RCC 7860 (cell line): ENCODE results near the gene KLHL5.

Experiments
- DNase-seq: peaks from one replicate; pipeline ENCODE4 v3.0.0-alpha.2; 2015; ENCODE audit warnings: low spot score
- FAIRE-seq: peaks from 2 replicates; lab custom pipeline; 2012; peaks lifted over from hg19 to GRCh38; lab: Jason Lieb, UNC

The KLHL5 gene

DNA sequence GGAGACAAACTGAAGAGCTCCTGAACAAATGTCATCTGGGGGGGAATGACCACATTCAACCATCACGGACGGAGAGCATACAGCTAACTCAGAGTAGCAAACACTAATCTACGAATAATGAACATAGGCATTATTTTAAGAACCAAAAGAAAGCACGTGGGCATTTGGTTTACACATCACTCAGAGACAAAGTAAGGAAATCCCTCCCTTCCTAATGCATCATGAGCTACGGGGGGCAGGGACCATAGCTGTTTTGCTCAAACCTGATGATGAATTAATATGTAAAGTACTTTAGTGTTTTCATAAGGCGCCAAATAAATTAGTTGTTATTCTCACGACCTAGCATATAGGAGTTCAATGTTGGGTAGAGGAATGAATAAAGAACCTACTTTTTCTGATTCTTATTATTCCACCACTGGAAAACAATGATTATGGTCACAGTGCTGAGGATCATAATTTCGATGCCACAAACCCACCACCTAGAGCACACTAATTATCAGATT is 18.1 kb upstream of the KLHL5 start:
- FAIRE-seq (no peak), DNase-seq (no peak)

DNA sequence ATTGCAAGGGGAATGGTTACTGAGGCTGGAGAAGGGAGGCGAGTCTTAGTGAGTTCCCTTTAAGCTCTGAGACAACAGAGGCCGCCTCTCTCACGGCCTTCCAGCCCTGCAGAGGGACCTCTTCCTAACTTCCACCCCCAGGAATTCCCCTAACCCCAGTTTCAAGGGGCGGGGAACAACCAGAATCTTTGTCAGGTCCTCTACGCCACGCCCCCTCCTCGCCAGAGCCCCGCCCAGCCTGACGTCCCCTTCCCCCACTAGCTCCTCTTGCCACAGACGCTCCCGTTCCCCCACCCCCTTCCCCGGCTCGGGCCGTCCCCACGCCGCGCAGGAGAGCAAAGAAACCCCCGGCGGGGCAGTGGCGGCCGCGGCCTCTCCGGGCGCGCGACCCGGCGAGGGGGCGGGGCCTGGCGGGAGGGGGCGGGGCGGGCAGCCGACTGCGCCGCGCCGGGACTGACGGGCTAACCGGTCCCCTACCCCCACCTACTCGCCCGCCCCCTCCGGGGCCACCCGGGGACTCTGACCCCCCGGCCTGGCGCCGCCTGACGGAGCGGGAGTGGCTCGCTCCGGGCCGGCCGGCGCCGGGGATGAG is 17.6 kb upstream of the KLHL5 start:
- FAIRE-seq (no peak), DNase-seq (peak; percentile 82)

DNA sequence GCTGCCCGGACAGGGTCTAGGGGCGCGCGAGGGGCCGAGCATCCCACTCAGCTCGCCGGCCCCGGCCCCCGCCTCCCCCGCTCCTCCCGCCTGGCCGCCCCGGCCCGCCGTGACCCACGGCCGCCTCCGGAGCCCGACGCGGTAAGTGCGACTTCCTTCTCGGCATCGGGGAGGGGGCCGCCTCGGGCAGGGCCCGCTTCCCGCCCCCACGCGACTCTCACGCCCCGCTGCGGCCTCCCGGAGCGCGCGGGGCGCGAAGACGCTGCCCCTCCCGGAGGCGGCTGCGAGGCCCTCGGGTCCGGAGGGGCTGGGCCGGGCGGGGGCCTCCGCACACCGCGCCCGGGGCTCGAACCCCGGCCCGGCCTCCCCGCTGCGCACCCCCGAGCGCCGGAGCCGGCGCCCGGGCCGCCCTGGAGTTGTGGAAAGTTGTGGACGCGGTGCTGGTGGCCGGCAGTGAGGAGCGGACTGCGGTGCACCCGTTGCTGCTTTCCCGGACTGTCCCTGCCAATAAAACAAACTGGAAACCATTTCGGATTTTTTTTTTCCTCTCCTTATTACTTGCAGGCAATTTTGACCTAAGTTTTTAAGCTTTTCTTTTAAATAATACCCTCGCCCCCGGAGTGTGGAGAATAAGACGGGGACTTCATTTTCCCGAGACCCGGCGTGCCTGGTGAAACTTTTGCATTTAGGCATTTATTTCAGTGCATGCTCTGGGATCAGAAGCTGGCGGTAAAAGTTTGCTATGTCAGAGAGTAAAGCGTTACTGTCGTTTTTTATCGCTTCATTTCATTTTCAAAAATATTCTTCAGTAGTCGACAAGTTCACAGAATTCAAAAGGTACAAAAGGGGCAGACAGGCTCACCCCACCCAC is 16.8 kb upstream of the KLHL5 start:
- DNase-seq (peak; percentile 22), FAIRE-seq (no peak)

DNA sequence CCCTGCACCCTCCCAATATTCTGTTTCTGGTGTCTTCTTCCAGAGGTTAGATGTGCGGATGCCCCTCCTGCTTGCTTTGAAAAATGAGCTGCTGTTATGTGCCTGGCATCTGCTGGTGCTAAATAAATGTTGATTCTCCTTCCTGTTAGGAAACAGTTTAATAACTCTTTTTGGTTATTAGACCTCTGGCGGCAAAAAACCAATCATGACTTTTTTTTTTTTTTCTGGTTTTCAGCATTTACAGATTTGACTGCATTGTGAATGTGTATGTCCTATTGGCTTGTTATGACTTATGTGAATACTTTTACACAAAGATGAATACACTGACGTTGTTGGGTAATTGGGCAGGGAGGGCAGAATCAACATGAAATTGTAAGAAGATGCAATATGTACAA is 16.2 kb upstream of the KLHL5 start:
- FAIRE-seq (no peak), DNase-seq (no peak)

DNA sequence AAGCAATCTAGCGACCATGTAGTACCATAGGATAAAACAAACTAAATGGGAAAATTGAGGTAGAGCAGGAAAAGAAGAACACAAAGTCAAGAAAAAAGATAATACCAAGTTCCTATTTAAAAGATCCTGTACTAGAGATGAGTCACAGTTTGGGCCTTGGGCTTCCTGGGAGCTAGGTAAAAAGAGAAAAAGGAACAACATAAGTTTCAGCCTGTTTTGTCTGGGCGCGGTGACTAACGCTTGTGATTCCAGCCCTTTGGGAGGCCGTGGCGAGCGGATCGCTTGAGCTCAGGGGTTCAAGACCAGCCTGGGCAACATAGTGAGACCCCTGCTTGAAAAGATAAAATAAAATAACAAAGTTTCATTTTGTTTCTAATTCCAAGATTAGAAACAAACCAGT is 15.8 kb upstream of the KLHL5 start:
- FAIRE-seq = no peak
- DNase-seq = peak; percentile 37

DNA sequence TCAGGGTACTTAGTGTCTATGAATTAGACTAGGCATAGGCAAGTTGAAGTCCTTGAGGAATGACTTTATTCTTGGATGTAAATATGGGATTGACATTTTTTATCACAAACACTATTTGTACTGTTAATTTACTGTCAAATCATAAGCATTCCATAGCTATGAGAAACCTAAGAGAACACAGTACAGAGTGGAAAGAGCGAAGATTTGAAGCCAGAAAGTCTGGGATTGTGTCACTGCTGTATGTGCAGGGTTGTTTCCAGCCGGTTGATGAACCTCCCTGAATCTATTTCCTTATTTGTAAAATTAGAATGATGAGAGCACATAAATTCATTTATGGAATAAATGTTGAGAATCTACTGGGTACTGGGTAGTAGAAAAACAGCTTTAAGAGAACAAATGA is 14.4 kb upstream of the KLHL5 start:
- no peak for FAIRE-seq
- no peak for DNase-seq

DNA sequence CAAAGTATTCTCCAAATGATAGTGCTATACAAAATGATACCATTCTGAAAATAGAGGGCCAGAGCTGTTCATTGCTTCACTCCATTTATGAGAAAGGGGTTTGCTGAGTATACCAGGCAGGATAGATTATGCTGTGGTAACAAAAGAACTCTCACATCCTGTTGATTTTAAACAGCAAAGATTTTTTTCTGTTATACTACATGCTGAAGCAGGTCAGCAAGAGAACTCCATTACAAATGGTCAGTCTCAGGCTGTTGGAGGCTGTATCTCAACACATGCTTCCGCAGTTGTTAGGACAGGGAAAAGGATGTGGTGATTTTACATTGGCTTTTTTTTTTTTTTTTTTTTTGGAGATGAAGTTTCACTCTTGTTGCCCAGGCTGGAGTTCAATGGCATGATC is 13.7 kb upstream of the KLHL5 start:
- no peak for FAIRE-seq
- DNase-seq = no peak

DNA sequence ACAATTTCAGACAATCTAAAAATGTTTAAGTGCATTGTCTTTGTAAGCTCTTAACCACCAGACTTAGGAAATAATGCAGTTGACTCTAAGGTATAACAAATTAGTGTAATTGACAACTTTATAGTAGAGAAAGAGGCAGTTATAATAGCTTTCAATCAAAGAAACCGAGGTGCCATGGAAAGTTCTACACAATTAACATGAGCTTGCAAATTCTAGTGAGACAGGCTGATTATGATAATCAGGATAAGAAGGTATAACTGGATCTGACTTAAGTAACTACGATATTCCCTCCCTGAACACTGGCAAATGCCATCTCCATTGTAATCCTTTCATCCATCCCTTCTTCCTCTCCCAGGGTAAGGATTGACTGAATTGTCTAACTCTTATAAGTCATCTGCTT is 11.4 kb upstream of the KLHL5 start:
- no peak for DNase-seq
- no peak for FAIRE-seq

DNA sequence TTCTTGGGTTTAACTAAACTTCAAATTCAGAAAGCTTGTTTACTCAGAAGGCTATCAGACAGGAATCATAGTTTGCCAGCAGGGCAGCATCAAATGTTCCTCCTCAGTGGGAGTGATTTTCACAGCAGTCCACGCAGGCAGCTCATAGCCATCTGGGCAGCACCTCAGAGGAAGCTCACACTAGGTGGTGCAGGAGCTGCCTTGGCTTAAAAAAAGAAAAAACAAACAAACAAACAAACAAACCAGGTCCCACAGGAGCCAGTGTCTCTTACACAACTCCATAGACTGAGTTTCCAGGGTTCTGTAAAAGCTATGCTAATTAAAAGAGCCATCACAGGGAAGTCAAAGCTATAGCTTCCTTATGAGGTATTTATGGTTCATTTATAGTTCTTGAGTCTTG is 10.5 kb upstream of the KLHL5 start:
- no peak for FAIRE-seq
- no peak for DNase-seq

DNA sequence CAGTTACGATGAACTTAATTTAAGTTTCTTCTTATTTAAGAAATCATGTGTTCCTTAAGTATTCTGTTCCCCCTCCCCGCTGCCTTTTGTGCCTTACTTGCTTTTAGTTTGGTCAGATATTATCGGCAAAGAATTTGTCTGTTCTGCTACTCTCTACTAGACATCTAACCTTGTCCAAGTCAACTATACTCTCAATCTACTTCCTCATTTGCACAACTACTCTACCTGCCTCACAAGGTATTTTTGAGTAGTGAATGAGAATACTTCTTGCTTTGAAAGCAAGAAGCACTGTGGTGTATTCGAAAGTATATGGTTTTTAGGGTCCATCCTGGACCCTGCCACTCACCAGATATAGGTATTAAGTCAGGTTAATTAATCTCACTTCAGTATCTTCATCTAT is 8.0 kb upstream of the KLHL5 start:
- no peak for DNase-seq
- FAIRE-seq = no peak

DNA sequence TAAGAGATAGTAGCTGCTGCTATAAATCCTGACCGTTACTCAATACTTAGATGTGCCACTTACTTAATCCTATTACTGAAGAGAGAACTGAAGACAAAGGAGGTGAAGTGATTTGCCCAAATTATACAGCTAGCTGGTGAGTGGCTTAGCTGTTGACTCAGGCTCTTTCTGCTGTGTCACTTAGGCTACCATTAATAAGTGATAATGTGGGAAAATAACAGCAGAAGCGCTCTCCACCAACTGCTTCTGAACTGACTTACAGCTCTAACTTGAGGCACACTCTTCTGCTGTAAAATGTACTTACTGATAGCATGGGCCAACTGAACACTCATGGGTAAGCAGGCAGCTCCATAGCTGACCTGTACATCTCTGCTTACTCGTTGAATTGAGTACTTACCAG is 7.5 kb upstream of the KLHL5 start:
- no peak for DNase-seq
- no peak for FAIRE-seq

DNA sequence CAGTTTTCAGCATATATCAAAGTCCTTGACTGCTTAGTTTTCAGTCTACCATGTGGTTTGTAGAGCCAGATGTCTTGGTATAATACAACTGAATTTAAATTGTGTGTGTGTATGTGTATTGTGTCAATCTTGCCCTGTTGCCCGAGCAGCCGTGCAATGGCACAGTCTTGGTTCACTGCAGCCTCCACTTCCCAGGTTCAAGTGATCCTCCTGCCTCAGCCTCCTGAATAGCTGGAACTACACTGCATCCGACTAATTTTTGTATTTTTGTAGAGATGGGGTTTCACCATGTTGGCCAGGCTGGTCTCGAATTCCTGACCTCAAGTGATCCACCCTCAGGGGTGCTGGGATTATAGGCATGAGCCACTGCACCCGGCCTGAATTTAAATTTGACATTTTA is 6.0 kb upstream of the KLHL5 start:
- no peak for FAIRE-seq
- no peak for DNase-seq

DNA sequence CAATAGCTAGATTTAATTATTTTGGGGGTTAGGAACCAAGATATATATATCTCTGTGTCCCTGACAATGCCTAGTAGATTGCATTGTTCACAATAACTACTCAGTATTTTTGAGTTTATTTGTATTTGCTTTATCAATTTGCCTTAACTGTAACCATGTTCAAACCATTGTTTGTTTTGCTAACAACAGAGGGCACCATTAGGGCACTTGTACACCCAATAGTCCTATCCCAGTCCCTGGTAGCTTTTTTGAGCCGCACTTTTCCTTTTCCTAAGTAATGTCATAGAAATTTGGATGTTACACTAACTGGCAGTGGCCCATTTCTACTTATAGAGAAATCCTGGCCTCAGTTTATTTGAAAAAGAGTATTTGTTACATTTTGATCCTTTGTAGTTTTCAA is 575 bp upstream of the KLHL5 start:
- DNase-seq (no peak), FAIRE-seq (no peak)

DNA sequence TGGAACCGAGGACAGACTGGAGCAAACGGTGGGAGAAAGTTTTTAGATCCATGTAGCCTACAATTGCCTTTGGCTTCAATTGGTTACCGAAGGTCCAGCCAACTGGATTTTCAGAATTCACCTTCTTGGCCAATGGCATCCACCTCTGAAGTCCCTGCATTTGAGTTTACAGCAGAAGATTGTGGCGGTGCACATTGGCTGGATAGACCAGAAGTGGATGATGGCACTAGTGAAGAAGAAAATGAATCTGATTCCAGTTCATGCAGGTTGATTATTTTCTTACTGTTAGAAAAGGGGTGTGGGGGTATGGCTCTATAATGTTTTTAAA is 702 bp downstream of the KLHL5 start:
- DNase-seq = no peak
- no peak for FAIRE-seq

DNA sequence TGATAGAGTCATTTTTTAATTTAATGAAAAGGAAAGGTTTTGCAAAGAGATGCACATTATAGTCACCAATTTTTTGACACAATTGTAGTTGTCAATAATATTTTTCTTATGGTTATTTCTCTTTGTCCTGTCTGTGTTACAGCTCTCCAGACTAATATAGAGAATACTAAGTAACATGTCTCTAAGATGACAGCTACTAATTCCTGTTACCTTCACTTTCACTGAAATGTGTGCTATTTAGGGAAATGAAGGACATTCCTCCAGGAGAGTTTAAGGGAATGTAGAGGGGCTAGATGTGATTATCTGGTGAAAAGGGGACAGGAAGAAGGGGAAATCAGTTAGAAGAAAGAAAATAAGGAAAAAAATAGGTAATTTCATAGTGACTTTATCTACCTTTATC is 1.4 kb downstream of the KLHL5 start:
- FAIRE-seq = no peak
- no peak for DNase-seq

DNA sequence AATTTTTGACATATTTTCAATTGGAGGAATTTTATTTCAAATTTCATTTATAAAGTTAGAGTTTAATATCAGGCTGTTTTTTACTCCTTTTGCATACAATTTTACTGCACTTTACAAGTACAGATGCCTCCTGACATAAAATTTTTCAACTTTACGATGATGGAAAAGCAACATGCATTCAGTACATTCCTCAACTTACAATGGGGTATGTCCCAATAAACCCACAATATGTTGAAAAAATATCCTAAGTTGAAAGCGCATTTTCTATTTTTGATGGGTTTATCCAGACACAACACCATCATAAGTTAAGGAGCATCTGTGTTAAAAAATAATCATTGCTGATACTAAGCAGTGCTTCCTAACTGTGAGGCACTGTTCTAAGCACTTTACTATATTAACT is 4.3 kb downstream of the KLHL5 start:
- DNase-seq (no peak), FAIRE-seq (no peak)

DNA sequence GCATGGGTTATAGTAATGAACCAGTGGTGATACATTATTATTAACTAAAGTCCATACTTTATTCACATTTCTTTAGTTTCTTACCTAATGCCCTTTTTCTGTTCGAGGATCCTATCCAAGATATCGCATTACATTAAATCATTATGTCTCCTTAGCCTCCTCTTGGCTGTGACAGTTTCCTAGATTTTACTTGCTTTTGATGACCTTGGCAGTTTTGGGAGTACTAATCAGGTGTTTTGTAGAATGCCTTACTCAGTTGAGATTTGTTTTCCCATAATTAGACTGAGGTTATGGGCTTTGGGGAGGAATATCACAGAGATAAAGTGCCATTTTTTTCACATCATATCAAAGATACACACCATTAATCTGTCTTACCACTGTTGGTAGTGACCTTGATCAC is 5.0 kb downstream of the KLHL5 start:
- no peak for FAIRE-seq
- no peak for DNase-seq

DNA sequence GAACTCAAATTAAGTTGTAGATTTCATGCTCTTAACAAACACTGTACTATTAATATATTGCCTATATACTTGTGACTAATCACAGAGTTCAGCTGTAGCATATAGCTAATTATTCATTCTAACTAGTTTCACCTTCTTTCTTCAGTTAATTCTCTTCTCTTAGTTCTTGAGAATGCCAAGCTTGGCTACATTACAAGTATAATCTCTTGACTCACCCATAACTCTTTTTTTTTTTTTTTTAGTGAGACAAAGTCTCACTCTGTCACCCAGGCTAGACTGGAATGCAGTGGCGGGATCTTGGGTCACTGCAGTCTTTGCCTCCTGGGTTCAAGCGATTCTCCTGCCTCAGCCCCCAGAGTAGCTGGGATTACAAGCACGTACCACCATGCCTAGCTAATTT is 5.4 kb downstream of the KLHL5 start:
- DNase-seq (no peak), FAIRE-seq (no peak)

DNA sequence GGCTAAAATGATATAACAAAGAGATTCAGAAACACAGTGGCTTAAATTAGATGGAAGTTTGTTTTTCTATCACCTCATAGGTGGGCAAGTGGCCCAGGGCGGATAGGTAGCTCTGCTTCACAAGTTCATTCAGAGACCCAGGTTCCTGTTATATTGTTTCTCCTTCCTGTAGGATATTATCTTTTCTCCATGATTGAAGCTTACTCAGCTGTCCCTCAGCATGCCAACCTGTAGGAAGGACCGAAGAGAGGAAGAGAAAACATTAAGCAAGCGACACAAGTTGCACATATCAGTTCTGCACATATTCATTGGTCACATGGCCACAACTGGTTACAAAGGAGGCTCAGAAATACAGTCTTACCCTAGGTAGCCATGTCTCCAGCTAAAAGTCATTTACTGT is 6.9 kb downstream of the KLHL5 start:
- DNase-seq (no peak), FAIRE-seq (no peak)

DNA sequence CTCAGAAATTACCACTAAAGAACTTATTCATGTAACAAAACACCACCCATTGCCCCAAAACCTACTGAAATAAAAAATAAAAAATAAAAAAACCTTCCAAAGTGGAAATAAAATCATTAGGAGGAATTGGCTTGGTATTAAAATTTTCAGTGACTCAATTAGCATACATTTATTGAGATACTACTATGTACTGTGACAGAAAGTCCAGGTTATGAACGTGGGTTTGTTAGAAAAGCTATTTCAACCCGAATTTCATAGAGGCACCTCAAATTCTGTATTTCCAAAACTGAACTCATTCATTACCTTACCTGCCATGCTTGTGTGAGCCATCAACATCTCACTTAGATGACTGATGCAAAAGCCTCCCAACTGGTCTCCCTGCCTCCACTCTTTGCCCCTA is 16.8 kb downstream of the KLHL5 start:
- DNase-seq = no peak
- no peak for FAIRE-seq

DNA sequence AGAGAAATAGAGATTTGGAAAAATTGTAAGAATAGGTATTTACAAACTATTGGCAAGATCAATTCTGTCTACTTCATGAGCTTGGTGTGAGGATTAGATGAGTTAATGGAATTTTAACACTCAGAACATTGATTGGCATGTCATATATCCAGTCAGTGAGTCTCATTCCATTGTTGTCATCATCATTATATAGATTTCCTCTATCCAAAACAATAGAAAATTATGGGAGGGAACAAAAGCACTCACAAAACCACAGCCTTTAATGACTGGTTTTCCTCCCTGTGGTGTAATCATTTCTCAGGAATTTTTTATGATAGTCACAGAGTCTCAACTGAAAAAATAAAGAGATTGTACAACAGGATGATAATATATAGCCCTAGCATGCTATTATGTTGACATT is 21.1 kb downstream of the KLHL5 start:
- FAIRE-seq = peak; percentile 35

DNA sequence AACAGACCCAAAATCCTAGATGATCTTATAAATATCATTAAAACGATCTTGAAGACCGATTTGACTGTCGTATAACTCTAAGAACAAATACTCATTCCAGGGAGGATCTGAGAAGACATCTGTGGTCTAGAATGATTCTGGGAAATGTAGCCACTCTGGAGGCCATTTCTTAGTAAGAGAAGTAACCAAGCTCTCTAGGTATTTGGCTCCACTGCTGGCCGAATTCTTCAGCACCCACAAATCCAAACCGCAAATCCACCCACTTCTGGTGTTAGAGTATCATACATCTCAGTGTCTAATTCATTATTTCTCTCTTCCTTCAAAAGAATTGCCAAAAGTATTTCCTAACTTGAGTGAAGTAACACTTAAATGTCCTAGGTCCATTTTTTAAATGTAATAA is 23.9 kb downstream of the KLHL5 start:
- DNase-seq (no peak), FAIRE-seq (no peak)

More for the DNA sequence above, 21.1 kb downstream of the KLHL5 start:
- DNase-seq = peak; percentile 47

DNA sequence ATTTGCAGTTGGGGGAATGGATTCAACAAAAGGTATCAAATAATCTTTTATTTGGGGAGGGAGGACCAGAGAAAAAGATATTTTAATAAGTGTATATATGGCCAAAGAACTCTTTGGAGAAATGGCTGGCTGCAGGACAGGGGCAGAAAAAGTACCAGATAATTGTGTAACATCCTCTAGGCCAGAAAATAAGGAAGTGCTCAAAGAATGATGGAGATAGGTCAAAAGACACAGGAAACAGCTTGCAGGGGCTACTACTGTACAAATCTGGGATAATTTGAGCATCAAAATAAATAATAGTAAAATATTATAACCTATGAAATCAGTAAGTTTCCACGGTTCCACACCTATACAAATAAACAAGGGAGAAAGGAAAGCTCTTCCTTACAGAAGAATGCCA is 34.8 kb downstream of the KLHL5 start:
- FAIRE-seq (no peak), DNase-seq (no peak)
